Iris pigment epithelial cell (primary cell): ENCODE results near the gene ZSCAN16.
"Not testable (repeated sequence)": the region's sequence is repeated elsewhere in the genome, so short reads cannot be mapped to it uniquely, and the experiment has no call there.

ENCODE experiments used
- DNase-seq: peaks from one replicate; pipeline ENCODE4 v3.0.0-alpha.2; 2011; ENCODE audit warnings: low read depth

The ZSCAN16 gene

GRCh38 chr6:28124350-28124970 lies at the start of gene ZSCAN16:
Gene ZSCAN16 (plus strand): TSS chr6:28124609. CDS start chr6:28125444, 835 bp downstream.
- peak; percentile 83 for DNase-seq

DNA sequence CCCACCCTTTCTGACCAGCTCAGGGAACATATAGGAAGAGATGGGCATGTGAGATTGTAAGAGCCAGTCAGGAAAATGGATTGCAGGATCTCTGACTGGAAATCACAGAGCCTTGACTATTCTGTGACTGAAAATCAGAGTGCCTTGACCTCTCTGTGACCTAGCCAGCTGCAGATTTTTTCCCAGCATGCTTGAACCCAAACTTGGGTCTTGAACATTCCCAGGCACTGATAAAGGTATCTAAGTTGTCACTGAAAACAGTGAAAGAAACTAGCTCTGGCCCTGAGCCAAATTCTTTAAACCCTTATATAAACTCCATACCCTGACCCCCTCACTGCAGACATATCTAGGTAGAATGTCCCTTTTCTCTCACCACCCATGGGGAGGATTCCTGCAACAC lies 46.4 kb upstream of the ZSCAN16 start:
- DNase-seq = no peak

DNA sequence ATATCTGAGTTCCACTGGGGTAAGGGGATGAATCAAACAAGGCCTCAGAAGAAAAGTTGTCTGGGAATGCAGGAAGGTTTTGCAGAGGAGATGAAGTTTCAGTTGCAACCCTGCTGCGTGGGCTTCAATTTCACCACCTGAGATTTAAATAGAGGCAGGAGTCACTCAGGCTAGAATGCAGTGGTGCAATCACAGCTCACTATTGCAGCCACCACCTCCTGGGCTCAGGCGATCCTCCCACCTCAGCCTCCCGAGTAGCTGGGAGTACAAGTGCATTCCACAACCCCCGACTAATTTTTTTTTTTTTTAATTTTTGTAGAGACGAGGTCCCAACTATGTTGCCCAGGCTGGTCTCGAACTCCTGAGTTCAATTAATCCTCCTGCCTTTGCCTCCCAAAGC lies 45.6 kb upstream of the ZSCAN16 start:
- no peak for DNase-seq

DNA sequence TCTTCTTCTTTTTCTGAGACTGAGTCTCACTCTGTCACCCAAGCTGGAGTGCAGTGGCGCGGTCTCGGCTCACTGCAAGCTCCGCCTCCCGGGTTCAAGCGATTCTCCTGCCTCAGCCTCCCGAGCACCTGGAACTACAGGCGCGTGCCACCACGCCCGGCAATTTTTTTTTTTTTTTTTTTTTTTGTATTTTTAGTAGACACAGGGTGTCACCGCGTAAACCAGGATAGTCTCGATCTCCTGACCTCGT lies 44.1 kb upstream of the ZSCAN16 start, which contains the start of gene ZNF165:
TSS of gene ZNF165 (plus strand) at position 188 of the 250 bp plus-strand sequence. CDS start 4,913 bp downstream, outside the sequence.
- not testable (repeated sequence) for DNase-seq

DNA sequence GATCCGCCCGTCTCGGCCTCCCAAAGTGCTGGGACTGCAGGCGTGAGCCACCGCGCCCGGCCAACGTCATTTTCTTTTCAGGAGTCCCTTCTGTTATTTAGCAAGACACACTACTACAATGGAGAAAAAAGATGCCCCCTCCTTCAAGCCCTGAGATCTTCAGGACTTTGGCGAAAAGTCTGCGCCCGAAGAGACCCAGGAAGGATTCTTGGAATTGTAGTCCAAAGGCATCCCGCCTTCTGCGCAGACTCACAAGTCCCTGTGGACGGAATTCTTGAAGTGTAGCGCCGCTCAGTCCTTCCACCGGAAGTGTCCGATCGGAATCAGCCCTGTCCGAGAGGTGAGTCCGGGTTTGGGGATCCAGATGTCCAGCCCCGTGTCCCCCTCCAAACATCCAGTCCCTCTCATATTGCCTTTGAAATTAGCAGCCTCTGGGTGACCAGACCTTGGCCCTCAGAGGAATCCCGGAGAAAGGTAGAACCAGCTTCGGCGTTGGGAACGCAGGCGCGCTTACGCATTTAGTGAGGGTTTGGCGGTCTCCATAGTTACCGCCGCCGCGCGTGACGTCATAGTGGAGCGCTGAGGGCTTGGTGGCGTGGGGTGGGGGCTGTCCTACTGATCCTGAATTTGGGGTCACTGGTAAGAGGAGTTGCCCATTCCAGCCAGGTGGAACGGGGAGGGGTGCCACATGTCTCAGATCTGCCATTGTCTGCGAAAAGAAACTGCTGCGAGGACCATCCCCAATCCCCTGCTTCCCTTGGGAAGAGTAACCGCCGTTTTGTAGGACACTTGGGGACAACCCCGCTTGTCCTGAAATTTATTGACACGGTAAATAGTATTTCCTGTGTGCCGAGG lies 43.6 kb upstream of the ZSCAN16 start:
- DNase-seq = peak; percentile 98

DNA sequence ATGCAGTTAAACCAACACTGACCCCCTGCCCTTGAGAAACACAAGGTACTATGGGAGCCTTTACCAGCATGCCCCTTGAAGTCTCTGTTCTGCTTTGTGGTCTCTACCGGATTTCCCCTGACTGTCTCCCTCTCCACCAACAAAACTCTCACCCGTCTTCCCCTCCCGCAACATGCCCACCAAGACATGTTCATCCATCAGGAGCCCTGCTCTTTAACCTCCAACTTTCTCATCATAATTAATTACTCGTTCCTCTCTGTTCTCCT lies 43.0 kb upstream of the ZSCAN16 start:
- DNase-seq = peak; percentile 2

GRCh38 chr6:28082939-28083338 lies 41.5 kb upstream of the ZSCAN16 start:
- DNase-seq = no peak

GRCh38 chr6:28089054-28089453 lies 35.4 kb upstream of the ZSCAN16 start:
- DNase-seq = no peak

- DNase-seq = no peak
Observed at GRCh38 chr6:28090917-28091586, 33.4 kb upstream of the ZSCAN16 start.

- DNase-seq = not testable (repeated sequence)
Observed at GRCh38 chr6:28102222-28102621, 22.2 kb upstream of the ZSCAN16 start.

- DNase-seq = not testable (repeated sequence)
Observed at GRCh38 chr6:28102699-28103098, 21.7 kb upstream of the ZSCAN16 start.

DNA sequence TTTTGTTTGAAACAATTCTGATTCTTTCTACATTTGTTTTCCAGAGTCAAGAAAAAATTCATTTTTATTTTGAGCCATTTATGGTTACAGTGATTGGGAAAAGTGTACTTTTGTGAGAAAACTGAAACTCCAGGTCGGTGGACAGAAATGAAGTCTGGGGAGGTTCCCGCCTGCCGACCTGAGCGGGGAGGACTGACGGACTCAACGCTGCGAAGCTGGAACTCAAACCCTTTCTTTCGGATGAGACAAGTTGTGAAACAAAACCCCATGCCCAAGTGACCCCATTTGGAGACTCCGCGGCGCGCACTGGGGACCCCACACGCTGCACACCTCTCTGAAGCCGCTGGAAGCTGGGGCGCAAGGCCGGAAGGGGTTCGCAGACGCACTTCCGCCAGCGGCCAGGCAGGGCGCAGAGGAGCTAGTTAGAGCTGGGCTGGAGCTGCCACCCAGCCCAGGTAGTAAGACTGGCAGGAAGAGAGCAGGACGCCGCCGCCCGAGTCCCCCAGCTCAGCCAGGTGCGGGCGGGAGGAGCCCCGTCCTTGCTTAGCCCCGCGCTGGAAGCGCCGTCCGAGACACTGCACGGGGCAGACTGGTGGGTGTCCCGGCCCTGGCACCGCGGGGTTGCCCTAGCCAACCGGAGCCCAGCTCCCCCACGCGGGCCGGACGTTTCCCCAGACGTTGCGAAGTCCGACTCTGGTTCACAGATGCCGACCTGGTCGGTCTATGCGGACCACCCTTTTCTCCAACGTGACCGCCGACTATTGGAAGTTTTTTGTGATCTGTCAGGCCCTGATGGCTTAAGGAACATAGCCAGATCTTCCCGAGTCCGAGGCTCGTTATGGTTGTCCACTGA lies 19.8 kb upstream of the ZSCAN16 start:
- DNase-seq = peak; percentile 80

DNA sequence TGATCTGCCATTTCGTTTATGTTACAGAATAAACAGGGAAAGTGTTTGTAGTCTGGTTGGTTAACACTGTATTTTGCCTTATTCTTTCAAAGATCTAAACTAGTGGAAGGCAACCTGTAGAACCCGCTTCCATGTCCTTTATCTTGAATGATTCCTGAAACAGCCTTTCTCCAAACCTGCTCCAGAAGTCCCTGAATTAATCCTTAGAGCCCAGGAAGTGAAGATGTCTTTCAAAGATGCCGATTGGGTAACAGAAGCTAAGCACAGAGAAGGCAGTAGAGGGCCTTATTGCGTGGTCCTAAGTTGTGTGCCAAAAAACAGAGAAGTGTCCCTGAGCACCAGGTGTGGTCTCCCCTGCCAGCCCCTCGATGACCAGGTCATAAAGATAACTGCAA lies 19.2 kb upstream of the ZSCAN16 start:
- peak; percentile 23 for DNase-seq

DNA sequence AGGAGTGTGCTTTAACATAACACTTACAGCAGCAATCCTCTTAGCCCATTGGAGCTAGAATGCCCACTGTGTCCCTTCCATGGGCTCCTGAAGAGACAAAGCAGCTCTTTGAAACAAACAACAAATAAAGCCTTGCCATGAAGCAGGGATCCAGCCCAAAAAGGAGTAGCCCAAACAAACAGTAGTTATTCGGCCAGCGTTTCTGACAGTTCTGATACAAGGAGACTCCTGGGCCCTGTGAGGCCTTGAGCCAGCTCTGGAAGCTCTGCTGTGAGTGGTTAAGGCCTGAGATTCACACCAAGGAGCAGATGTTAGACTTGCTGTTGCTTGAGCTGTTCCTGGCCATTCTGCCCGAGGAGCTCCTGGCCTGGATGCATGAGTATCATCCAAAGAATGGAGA lies 16.9 kb upstream of the ZSCAN16 start:
- DNase-seq = no peak

- no peak for DNase-seq
Observed at GRCh38 chr6:28111964-28112363, 12.4 kb upstream of the ZSCAN16 start.

GRCh38 chr6:28115799-28116198 lies 8.6 kb upstream of the ZSCAN16 start:
- no peak for DNase-seq

- DNase-seq = no peak
Observed at GRCh38 chr6:28117386-28118050, 6.9 kb upstream of the ZSCAN16 start.

DNA sequence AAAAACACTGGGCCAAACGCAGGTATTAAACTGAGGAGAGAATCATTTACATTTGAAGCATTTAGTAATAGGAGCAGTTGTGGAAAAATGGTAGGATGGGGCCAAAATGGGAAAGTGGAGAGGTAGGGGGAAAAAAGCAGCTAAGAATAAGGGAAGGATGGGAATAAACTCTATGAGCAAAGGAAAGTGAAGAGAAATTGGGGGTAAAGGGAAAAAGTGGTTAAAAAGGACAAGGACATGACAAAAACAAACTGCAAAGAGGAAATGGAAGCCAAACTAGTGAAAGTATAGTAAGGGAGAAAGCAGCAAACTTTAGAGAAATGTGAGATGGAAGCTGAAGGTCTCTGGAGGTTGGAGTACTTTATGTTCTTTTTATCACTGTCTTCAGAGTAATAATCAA lies 6.2 kb upstream of the ZSCAN16 start:
- no peak for DNase-seq

DNA sequence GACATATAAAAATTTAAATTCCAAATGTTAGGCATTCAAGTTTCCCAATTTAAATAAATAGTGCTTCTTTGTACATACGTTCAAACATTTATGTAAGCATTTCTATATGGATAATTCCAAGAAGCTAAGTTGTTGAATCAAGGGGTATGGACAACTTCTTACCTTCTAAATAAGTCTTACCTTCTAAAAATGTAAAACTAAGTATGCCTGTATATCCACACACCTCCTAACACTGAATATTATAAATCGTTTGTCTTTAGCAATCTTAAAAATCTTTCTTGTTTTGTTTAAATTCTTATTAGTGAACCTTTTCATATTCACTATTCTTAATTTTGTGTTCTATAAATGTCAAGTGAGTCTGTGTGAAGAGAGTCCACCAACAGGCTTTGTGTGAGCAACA lies 2.5 kb upstream of the ZSCAN16 start:
- DNase-seq = no peak

GRCh38 chr6:28122283-28122682 lies 2.1 kb upstream of the ZSCAN16 start:
- DNase-seq = not testable (repeated sequence)

- DNase-seq = no peak
Observed at GRCh38 chr6:28124971-28125353, 553 bp downstream of the ZSCAN16 start.

DNA sequence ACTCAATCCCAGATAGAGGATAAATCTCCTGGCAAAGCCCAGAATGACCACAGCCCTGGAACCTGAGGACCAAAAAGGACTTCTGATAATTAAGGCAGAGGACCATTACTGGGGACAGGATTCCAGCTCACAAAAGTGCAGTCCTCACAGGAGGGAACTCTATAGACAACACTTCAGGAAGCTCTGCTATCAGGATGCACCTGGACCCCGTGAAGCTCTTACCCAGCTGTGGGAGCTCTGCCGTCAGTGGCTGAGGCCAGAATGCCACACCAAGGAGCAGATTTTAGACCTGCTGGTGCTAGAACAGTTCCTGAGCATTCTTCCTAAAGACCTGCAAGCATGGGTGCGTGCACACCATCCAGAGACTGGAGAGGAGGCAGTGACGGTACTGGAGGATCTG lies 992 bp downstream of the ZSCAN16 start:
- DNase-seq = no peak
